Hair follicular keratinocyte (primary cell): Measurements from ENCODE around the gene FBXL22. TPM values are rescaled to one million over a fixed set of nuclear protein-coding genes. Genes with fewer than 3 reads are reported as not detected.

ENCODE experiments used
- total RNA-seq: library from RNA; depleted of rRNA; stranded (reverse); fragments of >200 nt; gene quantifications from 2 replicates; pipeline ENCODE4 v1.2.3, GENCODE V29; 2015

The FBXL22 gene, protein sequence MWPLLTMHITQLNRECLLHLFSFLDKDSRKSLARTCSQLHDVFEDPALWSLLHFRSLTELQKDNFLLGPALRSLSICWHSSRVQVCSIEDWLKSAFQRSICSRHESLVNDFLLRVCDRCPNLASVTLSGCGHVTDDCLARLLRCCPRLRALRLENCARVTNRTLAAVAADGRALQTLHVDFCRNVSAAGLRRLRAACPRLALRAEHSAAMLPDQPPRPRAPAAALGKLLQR
- 0.23 and 0.30 TPM in 2 replicates for total RNA-seq

DNA sequence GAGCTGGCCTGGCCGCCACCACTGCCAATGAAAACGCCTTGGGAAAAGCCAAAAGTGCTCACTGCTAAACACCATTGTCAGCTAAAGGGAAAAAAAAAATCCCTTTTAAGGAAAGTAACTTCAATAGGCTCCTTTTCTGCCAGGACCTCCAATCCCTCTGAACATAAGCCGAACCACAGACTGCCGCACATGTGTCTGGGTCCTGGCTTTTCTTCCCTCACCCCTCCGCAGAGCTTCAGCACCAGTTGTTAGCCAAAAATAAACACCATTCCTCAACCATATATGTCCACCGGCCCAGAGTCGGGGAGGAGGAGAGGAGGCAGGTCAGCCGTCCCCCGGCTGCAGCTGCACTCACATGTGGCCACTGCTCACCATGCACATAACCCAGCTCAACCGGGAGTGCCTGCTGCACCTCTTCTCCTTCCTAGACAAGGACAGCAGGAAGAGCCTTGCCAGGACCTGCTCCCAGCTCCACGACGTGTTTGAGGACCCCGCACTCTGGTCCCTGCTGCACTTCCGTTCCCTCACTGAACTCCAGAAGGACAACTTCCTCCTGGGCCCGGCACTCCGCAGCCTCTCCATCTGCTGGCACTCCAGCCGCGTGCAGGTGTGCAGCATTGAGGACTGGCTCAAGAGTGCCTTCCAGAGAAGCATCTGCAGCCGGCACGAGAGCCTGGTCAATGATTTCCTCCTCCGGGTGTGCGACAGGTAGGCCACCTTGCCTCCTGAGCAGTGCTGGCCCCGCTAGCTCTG is at the start of gene FBXL22:
TSS of gene FBXL22 (plus strand) at position 350 of the 753 bp plus-strand sequence. CDS start at position 356, 6 bp downstream.

Other genes with a start within 250 kb of the FBXL22 start
- 67.4 and 107 TPM in 2 replicates for gene CA12, start 215.5 kb upstream of the FBXL22 start, total RNA-seq
- 22.9 and 30.5 TPM in 2 replicates for gene USP3, start 92.8 kb upstream of the FBXL22 start, total RNA-seq
- gene HERC1, start 236.6 kb downstream of the FBXL22 start, total RNA-seq, result 23.7 and 32.0 TPM in 2 replicates